ENCODE measurements around the gene S100A11.

DNA sequence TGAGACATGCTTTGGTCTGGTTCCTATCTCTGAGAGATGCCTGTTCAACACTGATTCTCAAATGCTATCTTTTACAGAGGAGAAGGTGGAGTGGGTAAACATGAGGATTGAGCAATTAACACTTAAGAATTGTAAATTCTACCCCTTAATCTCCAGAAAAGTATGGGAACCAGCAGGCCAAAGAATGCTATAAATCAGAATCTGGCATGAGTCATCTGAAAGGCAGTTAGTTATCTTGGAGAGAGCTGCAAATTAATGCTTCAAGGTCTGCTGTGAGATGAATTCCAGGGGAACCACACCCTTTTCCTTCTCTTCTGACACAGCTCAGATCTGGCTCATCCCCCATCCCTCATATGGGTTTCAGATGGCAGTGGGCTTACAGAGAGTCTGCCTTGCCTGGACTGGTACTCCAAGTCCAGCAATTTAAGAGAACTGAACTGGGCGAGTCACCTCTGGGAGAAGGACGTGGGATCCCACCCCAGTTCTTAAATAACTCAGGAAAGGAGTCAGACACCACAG is 48.3 kb downstream of the S100A11 start:
- TF ChIP-seq POLR2A (IDR thresholded peaks at IDR 0.05; ENCODE audit: low read depth, low read length) (no peak), TAF1 (IDR thresholded peaks at IDR 0.05; ENCODE audit: low read depth, low read length) (no peak), POLR2AphosphoS5 (IDR thresholded peaks at IDR 0.05; ENCODE audit: low read depth, low read length) (no peak)

All from GM12891 (cell line).